ENCODE results near the gene COMT. TPM values are rescaled to one million over a fixed set of nuclear protein-coding genes. Genes with fewer than 3 reads are reported as not detected.
A peak's percentile ranks its signal among the peaks of the same experiment; 100 is the strongest.

Gene COMT
- total RNA-seq, 4 donors from 2014 or later, result 58.5 to 103 (median 85.3) TPM

GRCh38 chr22:19984851-19985811 lies 43.6 kb downstream of the COMT start:
- intact Hi-C loops (cut with DNase I; ENCODE audit: low total_unique reads), result no loop called here
- H3K27ac ChIP-seq, result peak overlapping the region in 2 of 4 donors; percentile 10 to 42
- no peaks in the 10 kb centered on the region for H3K27me3 ChIP-seq
- H3K4me1 ChIP-seq, result peaks cover 7 to 20% (median 14%) of the 10 kb centered on the region in 4 donors
- H3K9me3 ChIP-seq, result no peaks in the 10 kb centered on the region
- DNase-seq, result no peak
- TF ChIP-seq CTCF (IDR thresholded peaks at IDR 0.05) (no peak), POLR2A (IDR thresholded peaks at IDR 0.05) (no peak), EP300 (IDR thresholded peaks at IDR 0.05; ENCODE audit: low read depth) (no peak), POLR2AphosphoS5 (IDR thresholded peaks at IDR 0.05) (no peak)
- WGBS, 2 donors (ENCODE audit: low coverage in 1 of 2), result 78% methylated on average over 11 of the region's 11 CpGs; no CpG with 5 or more reads in 1 of the 2 donors
- in situ Hi-C loops (cut with MboI; ENCODE audit: low pct_ligation_motif_present in 1 of 4, low pct_unique_long_range_greater_than_20kb in 1 of 4, low sequenced_read_pairs in 3 of 4), result no loop called here
- H3K4me3 ChIP-seq, result no peak overlapping the region
- no peaks in the 10 kb centered on the region for H3K36me3 ChIP-seq

- peaks cover 7 to 20% (median 14%) of the 10 kb centered on the region in 4 donors for H3K4me1 ChIP-seq
- in situ Hi-C loops (cut with MboI; ENCODE audit: low pct_ligation_motif_present in 1 of 4, low pct_unique_long_range_greater_than_20kb in 1 of 4, low sequenced_read_pairs in 3 of 4), result no loop called here
- peak overlapping the region in 3 of 4 donors; percentile 83 to 93 (median 89) for H3K27ac ChIP-seq
- WGBS, 2 donors (ENCODE audit: low coverage in 1 of 2), result 100% methylated on average over 1 of the region's 2 CpGs; no CpG with 5 or more reads in 1 of the 2 donors
- H3K36me3 ChIP-seq, result no peaks in the 10 kb centered on the region
- DNase-seq, result no peak
- intact Hi-C loops (cut with DNase I; ENCODE audit: low total_unique reads), result no loop called here
- no peaks in the 10 kb centered on the region for H3K27me3 ChIP-seq
- H3K4me3 ChIP-seq, result peak overlapping the region; percentile 55 to 95 (median 68)
- no peak for TF ChIP-seq EP300 (IDR thresholded peaks at IDR 0.05; ENCODE audit: low read depth)
- TF ChIP-seq POLR2A (IDR thresholded peaks at IDR 0.05), result no peak
- no peak for TF ChIP-seq POLR2AphosphoS5 (IDR thresholded peaks at IDR 0.05)
- H3K9me3 ChIP-seq, result no peaks in the 10 kb centered on the region
Observed at GRCh38 chr22:19986011-19986409, 44.4 kb downstream of the COMT start.

GRCh38 chr22:19986410-19987341 lies 45.1 kb downstream of the COMT start:
- Histone ChIP-seq H3K27ac (peak overlapping the region; percentile 74 to 93 (median 86)), H3K4me3 (peak overlapping the region; percentile 55 to 95 (median 68)), H3K4me1 (peaks cover 7 to 20% (median 14%) of the 10 kb centered on the region in 4 donors), H3K36me3 (no peaks in the 10 kb centered on the region), H3K27me3 (no peaks in the 10 kb centered on the region), H3K9me3 (no peaks in the 10 kb centered on the region)
- WGBS, 2 donors (ENCODE audit: low coverage in 1 of 2), result 4% methylated on average over 42 of the region's 76 CpGs; no CpG with 5 or more reads in 1 of the 2 donors
- TF ChIP-seq POLR2AphosphoS5 (IDR thresholded peaks at IDR 0.05) (peak; percentile 73 to 79 (median 75)), POLR2A (IDR thresholded peaks at IDR 0.05) (peak; percentile 56), EP300 (IDR thresholded peaks at IDR 0.05; ENCODE audit: low read depth) (no peak), CTCF (IDR thresholded peaks at IDR 0.05) (no peak)
- in situ Hi-C loops (cut with MboI; ENCODE audit: low pct_ligation_motif_present in 1 of 4, low pct_unique_long_range_greater_than_20kb in 1 of 4, low sequenced_read_pairs in 3 of 4), result no loop called here
- intact Hi-C loops (cut with DNase I; ENCODE audit: low total_unique reads), result no loop called here
- DNase-seq, result peak; percentile 83

GRCh38 chr22:19987394-19988306 lies 46.1 kb downstream of the COMT start:
- H3K27ac ChIP-seq, result peak overlapping the region; percentile 74 to 93 (median 86)
- no peaks in the 10 kb centered on the region for H3K27me3 ChIP-seq
- WGBS, 2 donors (ENCODE audit: low coverage in 1 of 2), result 57% methylated on average over 19 of the region's 24 CpGs; no CpG with 5 or more reads in 1 of the 2 donors
- TF ChIP-seq POLR2A (IDR thresholded peaks at IDR 0.05), result no peak
- TF ChIP-seq CTCF (IDR thresholded peaks at IDR 0.05), result no peak
- TF ChIP-seq EP300 (IDR thresholded peaks at IDR 0.05; ENCODE audit: low read depth), result no peak
- no peak for TF ChIP-seq POLR2AphosphoS5 (IDR thresholded peaks at IDR 0.05)
- no peaks in the 10 kb centered on the region for H3K9me3 ChIP-seq
- no peaks in the 10 kb centered on the region for H3K36me3 ChIP-seq
- intact Hi-C loops (cut with DNase I; ENCODE audit: low total_unique reads), result no loop called here
- DNase-seq, result peak; percentile 23
- in situ Hi-C loops (cut with MboI; ENCODE audit: low pct_ligation_motif_present in 1 of 4, low pct_unique_long_range_greater_than_20kb in 1 of 4, low sequenced_read_pairs in 3 of 4), result no loop called here
- peaks cover 7 to 20% (median 14%) of the 10 kb centered on the region in 4 donors for H3K4me1 ChIP-seq
- peak overlapping the region in 3 of 4 donors; percentile 55 to 68 (median 67) for H3K4me3 ChIP-seq

Data from transverse colon (tissue), 4 donors.